OCI-LY3 (cell line): Measurements from ENCODE around the gene EPS15.

Source experiments
- H2AFZ ChIP-seq: fragments of 200-600, 300-600 bp; shearing (Covaris generic); 2 replicates; pipeline ENCODE4 v1.6.0; 2014; ENCODE audit warnings: antibody characterized with exemption, low read depth, low read length
- H3K27ac ChIP-seq: fragments of 200-600, 300-600 bp; sonication (generic); 2 replicates; pipeline ENCODE4 v1.5.1; 2014; ENCODE audit warnings: mild to moderate bottlenecking, low read length, moderate library complexity, mixed read lengths
- H3K27me3 ChIP-seq: fragments of 200-600, 300-600 bp; sonication (generic); 2 replicates; pipeline ENCODE4 v1.6.1; 2014; ENCODE audit warnings: low read depth, low read length, mixed read lengths
- H3K36me3 ChIP-seq: fragments of 200-600, 300-600 bp; sonication (generic); replicated peaks from 2 replicates; pipeline ENCODE3; 2014; ENCODE audit warnings: low read depth, low read length, mixed read lengths
- H3K4me1 ChIP-seq: fragments of 300-600, 200-600 bp; sonication (generic); 2 replicates; pipeline ENCODE4 v1.6.1; 2014; ENCODE audit warnings: low read length, mixed read lengths
- H3K4me2 ChIP-seq: fragments of 200-600, 300-600 bp; sonication (generic); 2 replicates; pipeline ENCODE4 v1.6.1; 2014; ENCODE audit warnings: low read length, mixed read lengths
- H3K4me3 ChIP-seq: fragments of 300-600, 200-600 bp; sonication (generic); 2 replicates; pipeline ENCODE4 v1.5.1; 2014; ENCODE audit warnings: antibody characterized with exemption, mild to moderate bottlenecking, low read length, moderate library complexity
- H3K79me2 ChIP-seq: fragments of 300-600, 200-600 bp; shearing (Covaris generic); 2 replicates; pipeline ENCODE4 v1.6.1; 2014; ENCODE audit warnings: mild to moderate bottlenecking, low read length, mixed read lengths
- H3K9ac ChIP-seq: fragments of 300-600, 200-600 bp; shearing (Covaris generic); 2 replicates; pipeline ENCODE4 v1.6.0; 2014; ENCODE audit warnings: mild to moderate bottlenecking, low read length, moderate library complexity
- H3K9me3 ChIP-seq: fragments of 200-600, 300-600 bp; shearing (Covaris generic); 2 replicates; pipeline ENCODE4 v1.6.1; 2014; ENCODE audit warnings: low read length, mixed read lengths; ENCODE audit not compliant: insufficient read depth
- H4K20me1 ChIP-seq: fragments of 200-600, 300-600 bp; sonication (generic); 2 replicates; pipeline ENCODE4 v1.6.1; 2016; ENCODE audit warnings: low read length, mixed read lengths; ENCODE audit not compliant: insufficient read depth
- EZH2phosphoT487 ChIP-seq: fragments of 200-600 bp; shearing (Covaris generic); IDR thresholded peaks from 2 replicates; pipeline ENCODE4 v1.6.1; 2018; ENCODE audit warnings: antibody characterized with exemption, mixed run types, low read depth
- TF ChIP-seq, protein P1 (sequence below): fragments of 200-600, 300-600 bp; sonication (generic); IDR thresholded peaks from 2 replicates; pipeline ENCODE4 v1.5.1; 2014; ENCODE audit warnings: antibody characterized with exemption, low read length, low read depth

EPS15 gene

DNA sequence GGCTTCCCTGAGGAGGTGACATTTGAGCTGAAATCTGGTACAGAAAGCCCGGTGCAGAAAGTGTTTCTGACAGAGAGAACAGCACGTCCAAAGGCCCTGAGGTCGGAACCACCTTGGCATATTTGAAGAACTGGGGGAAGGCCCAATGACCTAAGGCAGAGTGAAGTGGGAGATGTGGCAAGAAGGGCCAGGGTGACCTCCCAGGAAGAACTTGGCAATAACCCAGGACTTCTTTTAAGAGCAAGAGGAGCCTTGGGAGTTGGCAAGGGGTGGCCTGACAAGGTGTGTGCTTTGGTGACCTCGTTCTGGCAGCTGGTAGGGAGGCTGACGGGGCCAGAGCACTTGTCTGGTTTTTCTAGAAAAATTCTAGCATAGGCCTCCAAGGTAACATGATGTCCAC is 212.1 kb downstream of the EPS15 start:
- no peak for TF ChIP-seq EZH2phosphoT487
- TF ChIP-seq, protein P1, sequence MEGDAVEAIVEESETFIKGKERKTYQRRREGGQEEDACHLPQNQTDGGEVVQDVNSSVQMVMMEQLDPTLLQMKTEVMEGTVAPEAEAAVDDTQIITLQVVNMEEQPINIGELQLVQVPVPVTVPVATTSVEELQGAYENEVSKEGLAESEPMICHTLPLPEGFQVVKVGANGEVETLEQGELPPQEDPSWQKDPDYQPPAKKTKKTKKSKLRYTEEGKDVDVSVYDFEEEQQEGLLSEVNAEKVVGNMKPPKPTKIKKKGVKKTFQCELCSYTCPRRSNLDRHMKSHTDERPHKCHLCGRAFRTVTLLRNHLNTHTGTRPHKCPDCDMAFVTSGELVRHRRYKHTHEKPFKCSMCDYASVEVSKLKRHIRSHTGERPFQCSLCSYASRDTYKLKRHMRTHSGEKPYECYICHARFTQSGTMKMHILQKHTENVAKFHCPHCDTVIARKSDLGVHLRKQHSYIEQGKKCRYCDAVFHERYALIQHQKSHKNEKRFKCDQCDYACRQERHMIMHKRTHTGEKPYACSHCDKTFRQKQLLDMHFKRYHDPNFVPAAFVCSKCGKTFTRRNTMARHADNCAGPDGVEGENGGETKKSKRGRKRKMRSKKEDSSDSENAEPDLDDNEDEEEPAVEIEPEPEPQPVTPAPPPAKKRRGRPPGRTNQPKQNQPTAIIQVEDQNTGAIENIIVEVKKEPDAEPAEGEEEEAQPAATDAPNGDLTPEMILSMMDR, result no peak
- H3K4me1 ChIP-seq, result peaks cover 27% of the 10 kb centered on the region
- no peak overlapping the region for H3K9ac ChIP-seq
- no peak overlapping the region for H3K4me3 ChIP-seq
- H3K79me2 ChIP-seq, result no peaks in the 10 kb centered on the region
- no peaks in the 10 kb centered on the region for H4K20me1 ChIP-seq
- H3K27ac ChIP-seq, result no peak overlapping the region
- no peaks in the 10 kb centered on the region for H3K27me3 ChIP-seq
- H3K9me3 ChIP-seq, result no peaks in the 10 kb centered on the region
- no peak overlapping the region for H3K4me2 ChIP-seq
- H2AFZ ChIP-seq, result no peak overlapping the region
- H3K36me3 ChIP-seq, result no peaks in the 10 kb centered on the region

DNA sequence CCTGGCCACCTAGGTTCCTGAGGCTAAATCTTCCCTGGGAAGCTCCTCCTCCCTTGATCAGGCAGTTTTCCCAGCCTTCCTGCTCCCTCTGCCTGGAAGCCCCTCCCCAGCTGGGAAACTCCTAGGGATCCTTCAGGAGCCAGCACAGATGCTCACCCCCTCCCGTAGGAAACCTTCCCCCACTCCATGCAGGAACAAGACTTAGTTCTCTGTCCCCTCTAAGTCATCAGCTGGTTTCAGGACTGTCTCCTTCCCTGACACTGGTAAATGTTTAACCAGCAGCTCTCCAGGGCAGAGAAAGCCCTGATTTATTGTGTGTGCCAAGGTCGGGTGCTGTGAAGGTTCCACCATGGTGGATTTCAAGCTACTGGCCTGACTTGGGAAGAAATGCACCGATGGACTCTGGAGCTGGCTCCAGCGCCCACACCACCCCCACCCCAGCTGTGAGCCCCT is 213.7 kb downstream of the EPS15 start:
- Histone ChIP-seq H3K4me3 (no peak overlapping the region), H2AFZ (no peak overlapping the region)

DNA sequence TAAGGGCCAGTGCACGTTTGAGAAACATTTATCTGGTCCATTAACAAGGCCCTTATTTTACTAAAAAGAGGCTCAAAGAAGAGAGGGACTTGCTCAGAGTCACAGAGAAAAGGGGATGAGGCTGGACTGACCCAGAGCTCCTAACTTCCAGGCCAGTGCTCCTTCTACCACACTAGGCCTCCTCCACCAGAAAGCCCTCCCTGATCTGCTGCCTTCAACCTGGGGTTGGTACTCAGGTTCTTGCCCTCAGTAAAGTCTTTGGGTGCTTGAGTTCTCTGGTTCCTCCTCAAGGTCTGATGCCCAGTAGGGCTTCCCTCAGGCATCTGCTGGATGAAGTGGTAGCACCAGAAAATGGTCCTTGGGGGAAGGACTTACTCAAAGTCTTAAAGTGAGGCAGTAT is 214.7 kb downstream of the EPS15 start:
- Histone ChIP-seq H3K4me2 (peak overlapping the region; percentile 67; the same call in 1 of the 2 replicates), H3K36me3 (no peaks in the 10 kb centered on the region), H3K27me3 (no peaks in the 10 kb centered on the region), H3K4me1 (peaks cover 27% of the 10 kb centered on the region), H3K9me3 (no peaks in the 10 kb centered on the region), H3K27ac (no peak overlapping the region; the same call in 1 of the 2 replicates), H3K4me3 (no peak overlapping the region), H2AFZ (no peak overlapping the region), H3K79me2 (no peaks in the 10 kb centered on the region), H4K20me1 (no peaks in the 10 kb centered on the region), H3K9ac (no peak overlapping the region)
- TF ChIP-seq, protein P1, result no peak
- TF ChIP-seq EZH2phosphoT487, result no peak

More for the DNA sequence above, 213.7 kb downstream of the EPS15 start:
- H3K9ac ChIP-seq, result no peak overlapping the region; the same call in 1 of the 2 replicates
- H3K4me2 ChIP-seq, result peak overlapping the region; percentile 50
- no peaks in the 10 kb centered on the region for H3K27me3 ChIP-seq
- H3K79me2 ChIP-seq, result no peaks in the 10 kb centered on the region
- peaks cover 27% of the 10 kb centered on the region for H3K4me1 ChIP-seq
- H3K27ac ChIP-seq, result no peak overlapping the region
- no peaks in the 10 kb centered on the region for H3K36me3 ChIP-seq
- TF ChIP-seq EZH2phosphoT487, result no peak
- TF ChIP-seq, protein P1, result no peak
- no peaks in the 10 kb centered on the region for H4K20me1 ChIP-seq
- no peaks in the 10 kb centered on the region for H3K9me3 ChIP-seq
